ENCODE results near the gene CACNG8. TPM values are rescaled to one million over a fixed set of nuclear protein-coding genes. Genes with fewer than 3 reads are reported as not detected.

The CACNG8 gene
- total RNA-seq: not detected

GRCh38 chr19:53962887-53963431 lies at the start of gene CACNG8:
Gene CACNG8, plus strand, starts transcription at chr19:53962937.
- H3K27ac Mint-ChIP-seq: no peak within 1 kb of the TSS
- CTCF ChIA-PET: no interaction called here
- no peaks in the 10 kb centered on the region for H3K9me3 Mint-ChIP-seq (ENCODE audit: low read depth)
- peaks cover 2% of the 10 kb centered on the region for H3K4me1 Mint-ChIP-seq
- H3K36me3 Mint-ChIP-seq (ENCODE audit: low read depth): no peaks in the 10 kb centered on the region
- no peak for DNase-seq
- H3K27me3 Mint-ChIP-seq: peaks cover 68% of the 10 kb centered on the region
- intact Hi-C loops (cut with DNase I, micrococcal nuclease): no loop called here
- no peak within 1 kb of the TSS for H3K4me3 Mint-ChIP-seq
- POLR2A ChIA-PET: no interaction called here
- ATAC-seq: no peak

GRCh38 chr19:53915000-53915399 lies 47.7 kb upstream of the CACNG8 start:
- no peaks in the 10 kb centered on the region for H3K9me3 Mint-ChIP-seq (ENCODE audit: low read depth)
- ChIA-PET POLR2A (no interaction called here), CTCF (no interaction called here)
- H3K4me1 Mint-ChIP-seq: peaks cover under 1% of the 10 kb centered on the region
- peaks cover 38% of the 10 kb centered on the region for H3K27me3 Mint-ChIP-seq
- ATAC-seq (no peak), DNase-seq (no peak)
- no peak overlapping the region for H3K27ac Mint-ChIP-seq
- no peaks in the 10 kb centered on the region for H3K36me3 Mint-ChIP-seq (ENCODE audit: low read depth)
- H3K4me3 Mint-ChIP-seq: no peak overlapping the region
- intact Hi-C loops (cut with DNase I, micrococcal nuclease): no loop called here

- Mint-ChIP-seq H3K36me3 (ENCODE audit: low read depth) (no peaks in the 10 kb centered on the region), H3K4me1 (no peaks in the 10 kb centered on the region), H3K9me3 (ENCODE audit: low read depth) (no peaks in the 10 kb centered on the region), H3K27ac (no peak overlapping the region), H3K27me3 (peaks cover 28% of the 10 kb centered on the region), H3K4me3 (no peak overlapping the region)
- ATAC-seq (no peak), DNase-seq (no peak)
- ChIA-PET CTCF (interaction anchor here (0.6 kb wide), 1 partner anchor 108 kb away, joined by 3 read pairs; no protein-coding TSS in a partner anchor), POLR2A (no interaction called here)
- intact Hi-C loops (cut with DNase I, micrococcal nuclease): no loop called here
Observed at GRCh38 chr19:53916004-53916403, 46.7 kb upstream of the CACNG8 start.

- Mint-ChIP-seq H3K4me3 (no peak overlapping the region), H3K4me1 (no peaks in the 10 kb centered on the region), H3K9me3 (ENCODE audit: low read depth) (no peaks in the 10 kb centered on the region), H3K27ac (no peak overlapping the region), H3K36me3 (ENCODE audit: low read depth) (no peaks in the 10 kb centered on the region), H3K27me3 (peaks cover 16% of the 10 kb centered on the region)
- intact Hi-C loops (cut with DNase I, micrococcal nuclease): no loop called here
- no peak for ATAC-seq
- ChIA-PET POLR2A (no interaction called here), CTCF (interaction anchor here (0.6 to 0.8 kb wide), 2 partner anchors 64 to 108 kb away, joined by 3 to 5 read pairs; no protein-coding TSS in a partner anchor)
- DNase-seq: no peak
Observed at GRCh38 chr19:53917356-53917755, 45.4 kb upstream of the CACNG8 start.

- H3K27me3 Mint-ChIP-seq: peaks cover 6% of the 10 kb centered on the region
- intact Hi-C loops (cut with DNase I, micrococcal nuclease): loop anchor here (1.0 to 2.0 kb wide), 2 partner anchors 24 to 25 kb away; no protein-coding TSS in a partner anchor
- no peaks in the 10 kb centered on the region for H3K9me3 Mint-ChIP-seq (ENCODE audit: low read depth)
- no peak for ATAC-seq
- no peaks in the 10 kb centered on the region for H3K36me3 Mint-ChIP-seq (ENCODE audit: low read depth)
- no peak overlapping the region for H3K4me3 Mint-ChIP-seq
- no peaks in the 10 kb centered on the region for H3K4me1 Mint-ChIP-seq
- CTCF ChIA-PET: no interaction called here
- H3K27ac Mint-ChIP-seq: no peak overlapping the region
- peak; percentile 66 for DNase-seq
- POLR2A ChIA-PET: interaction anchor here (0.6 kb wide), 1 partner anchor 935 kb away, joined by 4 read pairs; no protein-coding TSS in a partner anchor
Observed at GRCh38 chr19:53927739-53928138, 35.0 kb upstream of the CACNG8 start.

- ChIA-PET CTCF (interaction anchor here (0.6 kb wide), 2 partner anchors 89 to 331 kb away, joined by 3 to 4 read pairs; no protein-coding TSS in a partner anchor), POLR2A (no interaction called here)
- Mint-ChIP-seq H3K36me3 (ENCODE audit: low read depth) (no peaks in the 10 kb centered on the region), H3K9me3 (ENCODE audit: low read depth) (no peaks in the 10 kb centered on the region), H3K4me3 (no peak overlapping the region), H3K27me3 (peaks cover 20% of the 10 kb centered on the region), H3K4me1 (no peaks in the 10 kb centered on the region), H3K27ac (no peak overlapping the region)
- ATAC-seq (no peak), DNase-seq (no peak)
- intact Hi-C loops (cut with DNase I, micrococcal nuclease): no loop called here
Observed at GRCh38 chr19:53936029-53936428, 26.7 kb upstream of the CACNG8 start.

- POLR2A ChIA-PET: no interaction called here
- Mint-ChIP-seq H3K4me3 (no peak overlapping the region), H3K27ac (no peak overlapping the region), H3K4me1 (no peaks in the 10 kb centered on the region), H3K36me3 (ENCODE audit: low read depth) (no peaks in the 10 kb centered on the region), H3K9me3 (ENCODE audit: low read depth) (no peaks in the 10 kb centered on the region), H3K27me3 (peaks cover 55% of the 10 kb centered on the region)
- CTCF ChIA-PET: interaction anchor here (0.6 to 0.9 kb wide), 3 partner anchors 15 to 145 kb away, joined by 3 read pairs; no protein-coding TSS in a partner anchor
- ATAC-seq (peak; percentile 51), DNase-seq (peak; percentile 50)
- intact Hi-C loops (cut with DNase I, micrococcal nuclease): no loop called here
Observed at GRCh38 chr19:53942001-53942786, 20.5 kb upstream of the CACNG8 start.

- Mint-ChIP-seq H3K4me1 (no peaks in the 10 kb centered on the region), H3K27ac (no peak overlapping the region), H3K27me3 (peaks cover 48% of the 10 kb centered on the region), H3K9me3 (ENCODE audit: low read depth) (no peaks in the 10 kb centered on the region), H3K4me3 (no peak overlapping the region), H3K36me3 (ENCODE audit: low read depth) (no peaks in the 10 kb centered on the region)
- CTCF ChIA-PET: interaction anchor here (0.7 to 0.9 kb wide), 2 partner anchors 72 to 80 kb away, joined by 3 read pairs; no protein-coding TSS in a partner anchor
- DNase-seq: no peak
- intact Hi-C loops (cut with DNase I, micrococcal nuclease): no loop called here
- POLR2A ChIA-PET: no interaction called here
- no peak for ATAC-seq
Observed at GRCh38 chr19:53944416-53944815, 18.3 kb upstream of the CACNG8 start.

- intact Hi-C loops (cut with DNase I, micrococcal nuclease): no loop called here
Observed at GRCh38 chr19:53944933-53945332, 17.8 kb upstream of the CACNG8 start.

GRCh38 chr19:53945441-53945840 lies 17.3 kb upstream of the CACNG8 start:
- no peaks in the 10 kb centered on the region for H3K4me1 Mint-ChIP-seq
- DNase-seq (no peak), ATAC-seq (no peak)
- no peaks in the 10 kb centered on the region for H3K9me3 Mint-ChIP-seq (ENCODE audit: low read depth)
- no peak overlapping the region for H3K27ac Mint-ChIP-seq
- no peaks in the 10 kb centered on the region for H3K36me3 Mint-ChIP-seq (ENCODE audit: low read depth)
- ChIA-PET CTCF (interaction anchor here (0.6 to 0.9 kb wide), 2 partner anchors 79 to 201 kb away, joined by 3 read pairs; no protein-coding TSS in a partner anchor), POLR2A (no interaction called here)
- H3K27me3 Mint-ChIP-seq: peaks cover 42% of the 10 kb centered on the region
- no peak overlapping the region for H3K4me3 Mint-ChIP-seq
- intact Hi-C loops (cut with DNase I, micrococcal nuclease): no loop called here

More at GRCh38 chr19:53944933-53945332, 17.8 kb upstream of the CACNG8 start:
- POLR2A ChIA-PET: no interaction called here
- H3K36me3 Mint-ChIP-seq (ENCODE audit: low read depth): no peaks in the 10 kb centered on the region
- no peaks in the 10 kb centered on the region for H3K4me1 Mint-ChIP-seq
- H3K27me3 Mint-ChIP-seq: peaks cover 46% of the 10 kb centered on the region
- CTCF ChIA-PET: interaction anchor here (0.6 to 0.9 kb wide), 3 partner anchors 71 to 200 kb away, joined by 3 read pairs; no protein-coding TSS in a partner anchor
- ATAC-seq (no peak), DNase-seq (no peak)
- no peak overlapping the region for H3K27ac Mint-ChIP-seq
- no peak overlapping the region for H3K4me3 Mint-ChIP-seq
- H3K9me3 Mint-ChIP-seq (ENCODE audit: low read depth): no peaks in the 10 kb centered on the region

GRCh38 chr19:53945998-53946397 lies 16.7 kb upstream of the CACNG8 start:
- no peak overlapping the region for H3K4me3 Mint-ChIP-seq
- no peaks in the 10 kb centered on the region for H3K9me3 Mint-ChIP-seq (ENCODE audit: low read depth)
- ChIA-PET CTCF (interaction anchor here (0.6 kb wide), 1 partner anchor 20 kb away, joined by 3 read pairs; no protein-coding TSS in a partner anchor), POLR2A (no interaction called here)
- DNase-seq: no peak
- peaks cover 40% of the 10 kb centered on the region for H3K27me3 Mint-ChIP-seq
- intact Hi-C loops (cut with DNase I, micrococcal nuclease): no loop called here
- H3K4me1 Mint-ChIP-seq: no peaks in the 10 kb centered on the region
- H3K27ac Mint-ChIP-seq: no peak overlapping the region
- no peak for ATAC-seq
- H3K36me3 Mint-ChIP-seq (ENCODE audit: low read depth): no peaks in the 10 kb centered on the region

GRCh38 chr19:53947624-53948023 lies 15.1 kb upstream of the CACNG8 start:
- CTCF ChIA-PET: interaction anchor here (0.7 to 1.5 kb wide), 3 partner anchors 10 to 881 kb away, joined by 3 to 4 read pairs (median 4); no protein-coding TSS in a partner anchor
- Mint-ChIP-seq H3K9me3 (ENCODE audit: low read depth) (no peaks in the 10 kb centered on the region), H3K36me3 (ENCODE audit: low read depth) (no peaks in the 10 kb centered on the region), H3K4me3 (no peak overlapping the region), H3K27ac (no peak overlapping the region), H3K4me1 (no peaks in the 10 kb centered on the region), H3K27me3 (peaks cover 36% of the 10 kb centered on the region)
- POLR2A ChIA-PET: interaction anchor here (0.6 kb wide), 1 partner anchor 9 kb away, joined by 5 read pairs; no protein-coding TSS in a partner anchor
- DNase-seq: no peak
- ATAC-seq: no peak
- intact Hi-C loops (cut with DNase I, micrococcal nuclease): no loop called here

All from activated CD4-positive, alpha-beta T cell treated with anti-CD3 and anti-CD28 coated beads for 36 hours (primary cell).